ENCODE measurements around the gene HMCN1. TPM values are rescaled to one million over a fixed set of nuclear protein-coding genes. Genes with fewer than 3 reads are reported as not detected.

Gene HMCN1
- total RNA-seq, 1 donor from 2014 or later: 1.6 TPM

- H3K4me3 ChIP-seq (ENCODE audit: low read depth, low read length): no peak overlapping the region
- DNase-seq (ENCODE audit: low read depth): no peak
- TF ChIP-seq CTCF (conservative IDR thresholded peaks at IDR 0.05; ENCODE audit: low read depth, low read length): no peak
Measured at GRCh38 chr1:185795181-185795580, 61.0 kb downstream of the HMCN1 start.

GRCh38 chr1:185798505-185798904 lies 64.3 kb downstream of the HMCN1 start:
- no peak for TF ChIP-seq CTCF (conservative IDR thresholded peaks at IDR 0.05; ENCODE audit: low read depth, low read length)
- no peak for DNase-seq (ENCODE audit: low read depth)
- no peak overlapping the region for H3K4me3 ChIP-seq (ENCODE audit: low read depth, low read length)

GRCh38 chr1:185803241-185803640 lies 69.0 kb downstream of the HMCN1 start:
- H3K4me3 ChIP-seq (ENCODE audit: low read depth, low read length): no peak overlapping the region
- DNase-seq (ENCODE audit: low read depth): no peak
- no peak for TF ChIP-seq CTCF (conservative IDR thresholded peaks at IDR 0.05; ENCODE audit: low read depth, low read length)

- DNase-seq (ENCODE audit: low read depth): no peak
- TF ChIP-seq CTCF (conservative IDR thresholded peaks at IDR 0.05; ENCODE audit: low read depth, low read length): no peak
- H3K4me3 ChIP-seq (ENCODE audit: low read depth, low read length): no peak overlapping the region
Measured at GRCh38 chr1:185804206-185804605, 70.0 kb downstream of the HMCN1 start.

GRCh38 chr1:185804608-185805007 lies 70.4 kb downstream of the HMCN1 start:
- no peak for TF ChIP-seq CTCF (conservative IDR thresholded peaks at IDR 0.05; ENCODE audit: low read depth, low read length)
- no peak overlapping the region for H3K4me3 ChIP-seq (ENCODE audit: low read depth, low read length)
- no peak for DNase-seq (ENCODE audit: low read depth)

GRCh38 chr1:185807275-185807674 lies 73.1 kb downstream of the HMCN1 start:
- TF ChIP-seq CTCF (conservative IDR thresholded peaks at IDR 0.05; ENCODE audit: low read depth, low read length): no peak
- no peak for DNase-seq (ENCODE audit: low read depth)
- no peak overlapping the region for H3K4me3 ChIP-seq (ENCODE audit: low read depth, low read length)

- no peak for DNase-seq (ENCODE audit: low read depth)
- no peak for TF ChIP-seq CTCF (conservative IDR thresholded peaks at IDR 0.05; ENCODE audit: low read depth, low read length)
Measured at GRCh38 chr1:185808631-185809030, 74.4 kb downstream of the HMCN1 start.

More at GRCh38 chr1:185808631-185809030, 74.4 kb downstream of the HMCN1 start:
- H3K4me3 ChIP-seq (ENCODE audit: low read depth, low read length): no peak overlapping the region

Measured in epithelial cell of proximal tubule (primary cell).